H9 (cell line): Measurements from ENCODE around the gene CMSS1. TPM values are rescaled to one million over a fixed set of nuclear protein-coding genes. Genes with fewer than 3 reads are reported as not detected.

Experiments used
- DNase-seq: peaks from one replicate; pipeline ENCODE4 v3.0.0-alpha.2; 2017
- H2AFZ ChIP-seq: one replicate; pipeline ENCODE4 v1.6.1; 2013; ENCODE audit warnings: mild to moderate bottlenecking, low read length, control low read depth, moderate library complexity
- H2AK5ac ChIP-seq: 2 replicates; pipeline ENCODE4 v1.6.1; 2013; ENCODE audit warnings: low read length, control low read depth, mixed read lengths; ENCODE audit not compliant: insufficient read length
- H2BK120ac ChIP-seq: one replicate; pipeline ENCODE4 v1.6.1; 2013; ENCODE audit warnings: low read depth, mild to moderate bottlenecking, low read length, control low read depth, inconsistent platforms; ENCODE audit not compliant: poor library complexity, severe bottlenecking
- H2BK12ac ChIP-seq: 2 replicates; pipeline ENCODE4 v1.6.1; 2013; ENCODE audit warnings: low read length, control low read depth, mixed read lengths, low read depth; ENCODE audit not compliant: insufficient read length
- H2BK15ac ChIP-seq: 2 replicates; pipeline ENCODE4 v1.6.1; 2013; ENCODE audit warnings: low read depth, low read length, control low read depth
- H2BK20ac ChIP-seq: one replicate; pipeline ENCODE4 v1.6.1; 2013; ENCODE audit warnings: low read depth, mild to moderate bottlenecking, low read length, control low read depth, inconsistent platforms; ENCODE audit not compliant: poor library complexity, severe bottlenecking
- H2BK5ac ChIP-seq: 2 replicates; pipeline ENCODE4 v1.6.1; 2013; ENCODE audit warnings: low read length, control low read depth, mixed read lengths; ENCODE audit not compliant: insufficient read length
- H3K14ac ChIP-seq: 2 replicates; pipeline ENCODE4 v1.6.1; 2013; ENCODE audit warnings: low read length, control low read depth; ENCODE audit not compliant: insufficient read depth
- H3K18ac ChIP-seq: 2 replicates; pipeline ENCODE4 v1.6.1; 2013; ENCODE audit warnings: low read depth, mild to moderate bottlenecking, mixed read lengths, low read length, control low read depth; ENCODE audit not compliant: insufficient read length
- H3K23ac ChIP-seq: 2 replicates; pipeline ENCODE4 v1.6.1; 2013; ENCODE audit warnings: low read length, control low read depth, mixed read lengths, low read depth; ENCODE audit not compliant: insufficient read length
- H3K23me2 ChIP-seq: 2 replicates; pipeline ENCODE4 v1.6.1; 2013; ENCODE audit warnings: low read depth, mild to moderate bottlenecking, mixed read lengths, low read length, control low read depth; ENCODE audit not compliant: insufficient read length, poor library complexity, severe bottlenecking
- H3K27ac ChIP-seq: 2 replicates; pipeline ENCODE4 v1.5.1; 2013; ENCODE audit warnings: low read length, control low read depth, mixed read lengths, low read depth; ENCODE audit not compliant: insufficient read length
- H3K27me3 ChIP-seq: 2 replicates; pipeline ENCODE4 v1.6.1; 2013; ENCODE audit warnings: low read length, control low read depth, inconsistent platforms; ENCODE audit not compliant: insufficient read depth
- H3K4ac ChIP-seq: 2 replicates; pipeline ENCODE4 v1.6.1; 2013; ENCODE audit warnings: low read depth, mild to moderate bottlenecking, control low read depth, inconsistent platforms, low read length, moderate library complexity
- H3K4me1 ChIP-seq: 2 replicates; pipeline ENCODE4 v1.6.1; 2013; ENCODE audit warnings: low read length, control low read depth, inconsistent platforms; ENCODE audit not compliant: insufficient read depth
- H3K4me2 ChIP-seq: 2 replicates; pipeline ENCODE4 v1.6.1; 2013; ENCODE audit warnings: low read length, control low read depth, mixed read lengths; ENCODE audit not compliant: insufficient read length, insufficient read depth
- H3K56ac ChIP-seq: 2 replicates; pipeline ENCODE4 v1.6.1; 2013; ENCODE audit warnings: low read depth, mild to moderate bottlenecking, mixed read lengths, low read length, control low read depth; ENCODE audit not compliant: insufficient read length
- H3K79me1 ChIP-seq: 2 replicates; pipeline ENCODE4 v1.6.1; 2013; ENCODE audit warnings: low read depth, mild to moderate bottlenecking, moderate library complexity, low read length, control low read depth, inconsistent platforms; ENCODE audit not compliant: insufficient read depth, poor library complexity, severe bottlenecking
- H3K79me2 ChIP-seq: 2 replicates; pipeline ENCODE4 v1.6.1; 2013; ENCODE audit warnings: low read length, control low read depth, inconsistent platforms; ENCODE audit not compliant: insufficient read depth
- H3K9ac ChIP-seq: 2 replicates; pipeline ENCODE4 v1.6.1; 2013; ENCODE audit warnings: low read length, control low read depth, mixed read lengths; ENCODE audit not compliant: insufficient read length; ENCODE audit errors: extremely low read depth
- H3K9me3 ChIP-seq: one replicate; pipeline ENCODE4 v1.6.1; 2013; ENCODE audit warnings: low read depth, low read length, inconsistent platforms; ENCODE audit not compliant: control insufficient read depth
- H3T11ph ChIP-seq: one replicate; pipeline ENCODE4 v1.6.1; 2013; ENCODE audit warnings: mild to moderate bottlenecking, low read length, control low read depth, inconsistent platforms
- H4K20me1 ChIP-seq: one replicate; pipeline ENCODE4 v1.6.1; 2013; ENCODE audit not compliant: control insufficient read depth, insufficient read length, insufficient read depth
- H4K5ac ChIP-seq: 2 replicates; pipeline ENCODE4 v1.6.1; 2013; ENCODE audit warnings: low read depth, mild to moderate bottlenecking, mixed read lengths, low read length, control low read depth; ENCODE audit not compliant: insufficient read length
- H4K8ac ChIP-seq: replicated peaks from 2 replicates; pipeline ENCODE4 v1.6.1; 2013; ENCODE audit warnings: low read length, control low read depth, mixed read lengths, low read depth; ENCODE audit not compliant: insufficient read length
- H4K91ac ChIP-seq: 2 replicates; pipeline ENCODE4 v1.6.1; 2013; ENCODE audit warnings: low read depth, mild to moderate bottlenecking, moderate library complexity, mixed read lengths, low read length, control low read depth; ENCODE audit not compliant: insufficient read length
- H3K27ac Mint-ChIP-seq, 3 experiments: 2 replicates in 2 of 3; 3 replicates in 1 of 3; pipeline ENCODE4 v1.8.0; 2020 to 2021; ENCODE audit warnings: mixed read lengths in 3 of 3, mild to moderate bottlenecking in 1 of 3, moderate library complexity in 1 of 3
- H3K27me3 Mint-ChIP-seq: 2 replicates; pipeline ENCODE4 v1.8.0; 2021; ENCODE audit warnings: low read depth, mild to moderate bottlenecking, moderate library complexity, mixed read lengths
- H3K36me3 Mint-ChIP-seq, 3 experiments: 2 replicates in 2 of 3; 3 replicates in 1 of 3; pipeline ENCODE4 v1.8.0; 2020 to 2021; ENCODE audit warnings: low read depth in 3 of 3, mixed read lengths in 3 of 3; ENCODE audit not compliant: insufficient read depth in 1 of 3
- H3K4me1 Mint-ChIP-seq, 2 experiments: 2 replicates each; pipeline ENCODE4 v1.8.0; 2020; ENCODE audit warnings: mixed read lengths in 2 of 2
- H3K4me3 Mint-ChIP-seq, 2 experiments: 2 replicates in 1 of 2; 3 replicates in 1 of 2; pipeline ENCODE4 v1.8.0; 2020 to 2021; ENCODE audit warnings: mild to moderate bottlenecking in 2 of 2, mixed read lengths in 2 of 2, moderate library complexity in 1 of 2
- H3K9me3 Mint-ChIP-seq, 2 experiments: 2 replicates in 1 of 2; 3 replicates in 1 of 2; pipeline ENCODE4 v1.8.0; 2020; ENCODE audit warnings: mild to moderate bottlenecking in 2 of 2, mixed read lengths in 2 of 2, moderate library complexity in 1 of 2
- CTCF ChIP-seq: fragments of 200-600 bp; sonication (generic); conservative IDR thresholded peaks from 3 replicates; pipeline ENCODE4 v1.8.0; 2021; ENCODE audit warnings: antibody characterized with exemption, mild to moderate bottlenecking
- WGBS: extraction: QIAGEN DNeasy Blood & Tissue Kit; methylation state at CpG from one replicate; pipeline ENCODE4 v1.1.7; 2013; ENCODE audit warnings: missing lambda C conversion rate, low lambda C conversion rate, mixed read lengths; ENCODE audit not compliant: insufficient read length; ENCODE audit errors: extremely low coverage; 5-methylcytosine and 5-hydroxymethylcytosine counted together
- total RNA-seq: library from RNA; stranded (reverse); gene quantifications from 2 replicates; pipeline ENCODE4 v1.2.1, GENCODE V29; 2021

Gene CMSS1
- total RNA-seq, 1 experiment from 2014 or later = 61.8 TPM

- no peak for TF ChIP-seq CTCF
- no peak overlapping the region for H3K4me3 Mint-ChIP-seq
- H3K4ac ChIP-seq = no peak overlapping the region
- no peaks in the 10 kb centered on the region for H3K27me3 Mint-ChIP-seq
- no peak overlapping the region for H4K8ac ChIP-seq
- H3K56ac ChIP-seq = no peak overlapping the region
- no peak for DNase-seq
- H3K27ac Mint-ChIP-seq = no peak overlapping the region
- no peak overlapping the region for H3T11ph ChIP-seq
- H3K9me3 ChIP-seq = no peaks in the 10 kb centered on the region
- no peak overlapping the region for H2BK5ac ChIP-seq
- peaks cover 0 to 2% (median 0%) of the 10 kb centered on the region in 3 experiments; a peak in 3 of 7 replicates for H3K36me3 Mint-ChIP-seq
- H3K4me1 Mint-ChIP-seq = no peaks in the 10 kb centered on the region
- no peaks in the 10 kb centered on the region for H3K23me2 ChIP-seq
- no peaks in the 10 kb centered on the region for H4K20me1 ChIP-seq
- no peak overlapping the region for H4K91ac ChIP-seq
- H2BK12ac ChIP-seq = no peak overlapping the region
- H2BK20ac ChIP-seq = no peak overlapping the region
- no peak overlapping the region for H3K14ac ChIP-seq
- H2BK15ac ChIP-seq = no peak overlapping the region
- H3K23ac ChIP-seq = no peak overlapping the region
- H3K27ac ChIP-seq = no peak overlapping the region
- no peak overlapping the region for H3K18ac ChIP-seq
- WGBS = no CpG with 5 or more reads among the region's 3 CpGs
- H3K4me2 ChIP-seq = no peak overlapping the region
- no peak overlapping the region for H4K5ac ChIP-seq
- no peaks in the 10 kb centered on the region; a peak in 2 of 5 replicates for H3K9me3 Mint-ChIP-seq
- no peak overlapping the region for H2AK5ac ChIP-seq
- no peaks in the 10 kb centered on the region for H3K79me1 ChIP-seq
- no peak overlapping the region for H2BK120ac ChIP-seq
- H3K27me3 ChIP-seq = no peaks in the 10 kb centered on the region
- H3K79me2 ChIP-seq = no peaks in the 10 kb centered on the region
- H2AFZ ChIP-seq = no peak overlapping the region
- H3K4me1 ChIP-seq = no peaks in the 10 kb centered on the region
- H3K9ac ChIP-seq = no peak overlapping the region
These were observed 162.9 kb downstream of the CMSS1 start for GRCh38 chr3:99980606-99981005.
